ENCODE results near the gene OPCML.

- TF ChIP-seq POLR2A (IDR thresholded peaks at IDR 0.05) (no peak), CTCF (IDR thresholded peaks at IDR 0.05) (no peak)
Measured at GRCh38 chr11:132649277-132649676, 883.0 kb downstream of the OPCML start.

Measured in prostate gland (tissue), 2 donors.